ENCODE measurements around the gene LRCH1. TPM values are rescaled to one million over a fixed set of nuclear protein-coding genes. Genes with fewer than 3 reads are reported as not detected.

LRCH1 gene
- total and polyA plus RNA-seq, 2 experiments from 2014 or later, result 3.9 to 9.2 TPM

DNA sequence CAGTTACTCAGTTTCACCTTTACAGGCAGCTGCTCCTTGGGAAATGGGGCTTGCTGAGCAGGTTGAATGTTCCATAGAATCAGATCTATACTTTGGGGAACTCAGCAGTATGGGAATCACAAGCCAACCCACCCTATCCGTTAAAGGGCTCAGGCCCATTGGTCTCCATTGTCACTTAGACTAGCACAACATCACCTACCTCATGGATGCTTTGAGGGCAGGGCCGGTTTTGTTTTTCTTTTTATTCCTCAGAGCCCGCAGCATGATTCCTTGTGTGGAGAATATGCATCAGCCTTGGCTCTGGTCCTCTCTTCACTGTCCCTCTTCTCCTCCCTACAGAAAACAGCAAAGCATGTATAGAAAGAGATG is 48.0 kb downstream of the LRCH1 start (continued):
- TF ChIP-seq, protein P1, sequence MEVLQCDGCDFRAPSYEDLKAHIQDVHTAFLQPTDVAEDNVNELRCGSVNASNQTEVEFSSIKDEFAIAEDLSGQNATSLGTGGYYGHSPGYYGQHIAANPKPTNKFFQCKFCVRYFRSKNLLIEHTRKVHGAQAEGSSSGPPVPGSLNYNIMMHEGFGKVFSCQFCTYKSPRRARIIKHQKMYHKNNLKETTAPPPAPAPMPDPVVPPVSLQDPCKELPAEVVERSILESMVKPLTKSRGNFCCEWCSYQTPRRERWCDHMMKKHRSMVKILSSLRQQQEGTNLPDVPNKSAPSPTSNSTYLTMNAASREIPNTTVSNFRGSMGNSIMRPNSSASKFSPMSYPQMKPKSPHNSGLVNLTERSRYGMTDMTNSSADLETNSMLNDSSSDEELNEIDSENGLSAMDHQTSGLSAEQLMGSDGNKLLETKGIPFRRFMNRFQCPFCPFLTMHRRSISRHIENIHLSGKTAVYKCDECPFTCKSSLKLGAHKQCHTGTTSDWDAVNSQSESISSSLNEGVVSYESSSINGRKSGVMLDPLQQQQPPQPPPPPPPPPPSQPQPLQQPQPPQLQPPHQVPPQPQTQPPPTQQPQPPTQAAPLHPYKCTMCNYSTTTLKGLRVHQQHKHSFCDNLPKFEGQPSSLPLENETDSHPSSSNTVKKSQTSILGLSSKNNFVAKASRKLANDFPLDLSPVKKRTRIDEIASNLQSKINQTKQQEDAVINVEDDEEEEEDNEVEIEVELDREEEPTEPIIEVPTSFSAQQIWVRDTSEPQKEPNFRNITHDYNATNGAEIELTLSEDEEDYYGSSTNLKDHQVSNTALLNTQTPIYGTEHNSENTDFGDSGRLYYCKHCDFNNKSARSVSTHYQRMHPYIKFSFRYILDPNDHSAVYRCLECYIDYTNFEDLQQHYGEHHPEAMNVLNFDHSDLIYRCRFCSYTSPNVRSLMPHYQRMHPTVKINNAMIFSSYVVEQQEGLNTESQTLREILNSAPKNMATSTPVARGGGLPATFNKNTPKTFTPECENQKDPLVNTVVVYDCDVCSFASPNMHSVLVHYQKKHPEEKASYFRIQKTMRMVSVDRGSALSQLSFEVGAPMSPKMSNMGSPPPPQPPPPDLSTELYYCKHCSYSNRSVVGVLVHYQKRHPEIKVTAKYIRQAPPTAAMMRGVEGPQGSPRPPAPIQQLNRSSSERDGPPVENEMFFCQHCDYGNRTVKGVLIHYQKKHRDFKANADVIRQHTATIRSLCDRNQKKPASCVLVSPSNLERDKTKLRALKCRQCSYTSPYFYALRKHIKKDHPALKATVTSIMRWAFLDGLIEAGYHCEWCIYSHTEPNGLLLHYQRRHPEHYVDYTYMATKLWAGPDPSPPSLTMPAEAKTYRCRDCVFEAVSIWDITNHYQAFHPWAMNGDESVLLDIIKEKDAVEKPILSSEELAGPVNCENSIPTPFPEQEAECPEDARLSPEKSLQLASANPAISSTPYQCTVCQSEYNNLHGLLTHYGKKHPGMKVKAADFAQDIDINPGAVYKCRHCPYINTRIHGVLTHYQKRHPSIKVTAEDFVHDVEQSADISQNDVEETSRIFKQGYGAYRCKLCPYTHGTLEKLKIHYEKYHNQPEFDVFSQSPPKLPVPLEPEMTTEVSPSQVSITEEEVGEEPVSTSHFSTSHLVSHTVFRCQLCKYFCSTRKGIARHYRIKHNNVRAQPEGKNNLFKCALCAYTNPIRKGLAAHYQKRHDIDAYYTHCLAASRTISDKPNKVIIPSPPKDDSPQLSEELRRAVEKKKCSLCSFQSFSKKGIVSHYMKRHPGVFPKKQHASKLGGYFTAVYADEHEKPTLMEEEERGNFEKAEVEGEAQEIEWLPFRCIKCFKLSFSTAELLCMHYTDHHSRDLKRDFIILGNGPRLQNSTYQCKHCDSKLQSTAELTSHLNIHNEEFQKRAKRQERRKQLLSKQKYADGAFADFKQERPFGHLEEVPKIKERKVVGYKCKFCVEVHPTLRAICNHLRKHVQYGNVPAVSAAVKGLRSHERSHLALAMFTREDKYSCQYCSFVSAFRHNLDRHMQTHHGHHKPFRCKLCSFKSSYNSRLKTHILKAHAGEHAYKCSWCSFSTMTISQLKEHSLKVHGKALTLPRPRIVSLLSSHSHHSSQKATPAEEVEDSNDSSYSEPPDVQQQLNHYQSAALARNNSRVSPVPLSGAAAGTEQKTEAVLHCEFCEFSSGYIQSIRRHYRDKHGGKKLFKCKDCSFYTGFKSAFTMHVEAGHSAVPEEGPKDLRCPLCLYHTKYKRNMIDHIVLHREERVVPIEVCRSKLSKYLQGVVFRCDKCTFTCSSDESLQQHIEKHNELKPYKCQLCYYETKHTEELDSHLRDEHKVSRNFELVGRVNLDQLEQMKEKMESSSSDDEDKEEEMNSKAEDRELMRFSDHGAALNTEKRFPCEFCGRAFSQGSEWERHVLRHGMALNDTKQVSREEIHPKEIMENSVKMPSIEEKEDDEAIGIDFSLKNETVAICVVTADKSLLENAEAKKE (CRISPR knock-in tag; IDR thresholded peaks at IDR 0.05), result no peak
- TF ChIP-seq STAT1 (IDR thresholded peaks at IDR 0.05; ENCODE audit: unreplicated experiment) (no peak), CREB1 (CRISPR knock-in tag; IDR thresholded peaks at IDR 0.05; ENCODE audit: low read depth) (no peak)

DNA sequence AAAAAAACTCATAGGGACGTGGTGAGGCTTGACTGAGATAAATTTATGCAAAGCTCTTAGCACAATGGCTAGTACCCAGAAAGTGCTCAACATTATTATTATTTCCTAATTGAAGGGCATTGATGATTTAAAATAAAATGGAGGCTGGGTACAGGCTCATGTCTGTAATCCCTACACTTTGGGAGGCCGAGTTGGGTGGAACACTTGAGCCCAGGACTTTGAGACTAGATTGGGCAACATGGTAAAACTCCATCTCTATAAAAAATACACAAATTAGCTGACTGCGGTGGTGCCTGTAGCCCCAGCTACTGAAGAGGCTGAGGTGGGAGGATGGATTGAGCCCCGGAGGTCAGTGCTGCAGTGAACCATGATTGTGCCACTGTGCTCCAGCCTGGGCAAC is 49.6 kb downstream of the LRCH1 start:
- Histone ChIP-seq H3K36me3 (ENCODE audit: insufficient read depth) (no peaks in the 10 kb centered on the region), H2AFZ (no peak overlapping the region), H3K4me3 (no peak overlapping the region), H3F3A (replicated peaks; ENCODE audit: low read depth) (no peaks in the 10 kb centered on the region), H3K9me2 (ENCODE audit: insufficient read depth) (no peaks in the 10 kb centered on the region), H4K20me1 (replicated peaks; ENCODE audit: insufficient read depth) (no peaks in the 10 kb centered on the region; the same call in 1 of the 2 replicates), H3K27ac (ENCODE audit: low read depth) (no peak overlapping the region), H3K4me2 (no peak overlapping the region), H3K79me2 (replicated peaks; ENCODE audit: insufficient read depth) (peaks cover 51% of the 10 kb centered on the region), H3K27me3 (ENCODE audit: insufficient read depth) (no peaks in the 10 kb centered on the region), H3K4me1 (ENCODE audit: insufficient read depth) (0 out of 2 replicates have a peak, but pooled peaks cover 2% of the 10 kb centered on the region)
- H3K9me3 Mint-ChIP-seq, result no peaks in the 10 kb centered on the region
- peaks cover 6% of the 10 kb centered on the region for H3K27me3 Mint-ChIP-seq (ENCODE audit: insufficient read depth, low read depth, poor library complexity)
- H3K36me3 Mint-ChIP-seq (ENCODE audit: low read depth), result peaks cover 4% of the 10 kb centered on the region; the same call in 1 of the 3 replicates
- H3K4me1 Mint-ChIP-seq, result peaks cover 8% of the 10 kb centered on the region
- ATAC-seq (no peak), DNase-seq (ENCODE audit: low spot score) (no peak)
- no peak overlapping the region for H3K27ac Mint-ChIP-seq
- no peak for TF ChIP-seq STAT1 (IDR thresholded peaks at IDR 0.05; ENCODE audit: unreplicated experiment)
- no peak for TF ChIP-seq EZH2phosphoT487 (IDR thresholded peaks at IDR 0.05; ENCODE audit: unreplicated experiment)
- no peak for TF ChIP-seq POLR2AphosphoS5 (IDR thresholded peaks at IDR 0.05; ENCODE audit: low read depth)
- TF ChIP-seq, protein P2, sequence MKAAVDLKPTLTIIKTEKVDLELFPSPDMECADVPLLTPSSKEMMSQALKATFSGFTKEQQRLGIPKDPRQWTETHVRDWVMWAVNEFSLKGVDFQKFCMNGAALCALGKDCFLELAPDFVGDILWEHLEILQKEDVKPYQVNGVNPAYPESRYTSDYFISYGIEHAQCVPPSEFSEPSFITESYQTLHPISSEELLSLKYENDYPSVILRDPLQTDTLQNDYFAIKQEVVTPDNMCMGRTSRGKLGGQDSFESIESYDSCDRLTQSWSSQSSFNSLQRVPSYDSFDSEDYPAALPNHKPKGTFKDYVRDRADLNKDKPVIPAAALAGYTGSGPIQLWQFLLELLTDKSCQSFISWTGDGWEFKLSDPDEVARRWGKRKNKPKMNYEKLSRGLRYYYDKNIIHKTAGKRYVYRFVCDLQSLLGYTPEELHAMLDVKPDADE (IDR thresholded peaks at IDR 0.05), result no peak
- TF ChIP-seq ZNF331 (CRISPR knock-in tag; IDR thresholded peaks at IDR 0.05; ENCODE audit: low read depth), result no peak
- H3K4me3 Mint-ChIP-seq, result no peak overlapping the region
